Osteoblast (primary cell): ENCODE measurements around the gene MTG2. TPM values are rescaled to one million over a fixed set of nuclear protein-coding genes. Genes with fewer than 3 reads are reported as not detected.
A peak's percentile ranks its signal among the peaks of the same experiment; 100 is the strongest.

Experiments used
- DNase-seq: peaks from one replicate; pipeline ENCODE4 v3.0.0; 2011; ENCODE audit warnings: low spot score, mixed read lengths; ENCODE audit not compliant: insufficient read length; ENCODE audit errors: missing footprints
- H2AFZ ChIP-seq: 2 replicates; pipeline ENCODE4 v1.6.0; 2011; ENCODE audit warnings: mild to moderate bottlenecking, low read length
- H3K27ac ChIP-seq: 2 replicates; pipeline ENCODE4 v1.5.1; 2011; ENCODE audit warnings: mild to moderate bottlenecking, low read depth, low read length, moderate library complexity
- H3K27me3 ChIP-seq: 2 replicates; pipeline ENCODE4 v1.6.0; 2012; ENCODE audit warnings: mild to moderate bottlenecking, control low read depth, inconsistent platforms, low read length, moderate library complexity; ENCODE audit not compliant: insufficient read depth
- H3K36me3 ChIP-seq: 2 replicates; pipeline ENCODE4 v1.5.1; 2011; ENCODE audit warnings: mild to moderate bottlenecking, low read length, control low read depth, moderate library complexity; ENCODE audit not compliant: insufficient read depth
- H3K4me1 ChIP-seq: 2 replicates; pipeline ENCODE4 v1.5.1; 2011; ENCODE audit warnings: mild to moderate bottlenecking, low read length, control low read depth, moderate library complexity; ENCODE audit not compliant: insufficient read depth
- H3K4me2 ChIP-seq: 2 replicates; pipeline ENCODE4 v1.6.0; 2011; ENCODE audit warnings: mild to moderate bottlenecking, low read length; ENCODE audit not compliant: insufficient read depth
- H3K4me3 ChIP-seq: fragments of 200-600 bp; sonication (generic); 3 replicates; pipeline ENCODE4 v1.5.1; 2012; ENCODE audit warnings: mild to moderate bottlenecking, low read length, inconsistent platforms; ENCODE audit not compliant: insufficient read depth
- H3K79me2 ChIP-seq: 2 replicates; pipeline ENCODE4 v1.6.0; 2012; ENCODE audit warnings: mild to moderate bottlenecking, low read length, control low read depth, inconsistent platforms; ENCODE audit not compliant: insufficient read depth
- H3K9me3 ChIP-seq: 2 replicates; pipeline ENCODE4 v1.5.1; 2011; ENCODE audit warnings: low read depth, low read length, control low read depth
- H4K20me1 ChIP-seq: 2 replicates; pipeline ENCODE4 v1.6.0; 2012; ENCODE audit warnings: mild to moderate bottlenecking, low read length, control low read depth; ENCODE audit not compliant: insufficient read depth
- total RNA-seq: library from RNA; depleted of rRNA; stranded (reverse); fragments of >200 nt; gene quantifications from 2 replicates; pipeline ENCODE4 v1.2.3, GENCODE V29; 2012
- TF ChIP-seq, protein P1 (sequence below): IDR thresholded peaks from 2 replicates; pipeline ENCODE4 v1.5.1; 2011; ENCODE audit warnings: mild to moderate bottlenecking, low read depth, low read length, moderate library complexity; ENCODE audit errors: extremely low read depth

The MTG2 gene
- total RNA-seq, 1 donor, result 22.1 TPM

DNA sequence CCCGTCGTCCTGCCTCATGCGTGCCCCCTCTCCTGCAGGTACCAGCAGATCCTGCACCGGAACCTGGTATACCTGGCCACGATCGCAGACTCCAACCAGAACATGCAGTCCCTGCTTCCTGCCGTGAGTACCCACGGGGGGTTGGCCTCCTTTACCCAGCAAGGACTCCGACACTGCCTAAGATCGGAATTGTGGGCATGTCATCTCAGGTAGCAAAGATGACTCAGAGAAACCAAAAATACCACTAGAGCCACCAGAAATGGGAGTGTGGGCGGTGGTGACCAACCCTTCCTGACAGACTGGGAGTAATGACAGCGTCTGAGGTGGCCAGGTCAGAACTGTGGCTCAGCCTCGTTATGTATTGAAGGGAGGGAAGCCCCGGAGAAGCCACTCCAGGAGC lies 23.0 kb upstream of the MTG2 start:
- Histone ChIP-seq H3K79me2 (peaks cover 59% of the 10 kb centered on the region), H3K4me1 (peaks cover 20% of the 10 kb centered on the region), H2AFZ (no peak overlapping the region), H3K4me2 (no peak overlapping the region), H3K27ac (peak overlapping the region; percentile 37), H4K20me1 (peaks cover 26% of the 10 kb centered on the region), H3K9me3 (no peaks in the 10 kb centered on the region), H3K27me3 (no peaks in the 10 kb centered on the region), H3K36me3 (peaks cover 11% of the 10 kb centered on the region), H3K4me3 (no peak overlapping the region)
- TF ChIP-seq, protein P1, sequence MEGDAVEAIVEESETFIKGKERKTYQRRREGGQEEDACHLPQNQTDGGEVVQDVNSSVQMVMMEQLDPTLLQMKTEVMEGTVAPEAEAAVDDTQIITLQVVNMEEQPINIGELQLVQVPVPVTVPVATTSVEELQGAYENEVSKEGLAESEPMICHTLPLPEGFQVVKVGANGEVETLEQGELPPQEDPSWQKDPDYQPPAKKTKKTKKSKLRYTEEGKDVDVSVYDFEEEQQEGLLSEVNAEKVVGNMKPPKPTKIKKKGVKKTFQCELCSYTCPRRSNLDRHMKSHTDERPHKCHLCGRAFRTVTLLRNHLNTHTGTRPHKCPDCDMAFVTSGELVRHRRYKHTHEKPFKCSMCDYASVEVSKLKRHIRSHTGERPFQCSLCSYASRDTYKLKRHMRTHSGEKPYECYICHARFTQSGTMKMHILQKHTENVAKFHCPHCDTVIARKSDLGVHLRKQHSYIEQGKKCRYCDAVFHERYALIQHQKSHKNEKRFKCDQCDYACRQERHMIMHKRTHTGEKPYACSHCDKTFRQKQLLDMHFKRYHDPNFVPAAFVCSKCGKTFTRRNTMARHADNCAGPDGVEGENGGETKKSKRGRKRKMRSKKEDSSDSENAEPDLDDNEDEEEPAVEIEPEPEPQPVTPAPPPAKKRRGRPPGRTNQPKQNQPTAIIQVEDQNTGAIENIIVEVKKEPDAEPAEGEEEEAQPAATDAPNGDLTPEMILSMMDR, result no peak
- peak; percentile 87 for DNase-seq

DNA sequence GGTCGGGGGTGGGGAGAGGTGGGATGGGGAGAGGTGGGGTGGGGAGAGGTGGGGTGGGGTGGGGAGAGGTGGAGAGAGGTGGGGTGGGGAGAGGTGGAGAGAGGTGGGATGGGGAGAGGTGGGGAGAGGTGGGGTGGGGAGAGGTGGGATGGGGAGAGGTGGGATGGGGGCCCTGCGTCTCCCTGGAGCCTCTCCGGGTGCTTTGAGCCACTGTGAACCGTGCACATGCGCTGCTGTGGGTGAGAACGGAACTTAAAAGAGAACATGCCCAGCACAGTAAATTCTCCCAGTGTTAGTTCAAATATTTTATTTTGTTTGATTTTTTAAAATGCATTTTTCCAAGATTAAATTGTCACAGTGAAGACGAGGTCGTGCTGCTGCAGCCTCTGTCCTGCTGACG lies 22.6 kb upstream of the MTG2 start:
- peaks cover 20% of the 10 kb centered on the region for H3K4me1 ChIP-seq
- H3K4me2 ChIP-seq, result no peak overlapping the region
- H2AFZ ChIP-seq, result no peak overlapping the region
- no peak overlapping the region for H3K27ac ChIP-seq
- H3K79me2 ChIP-seq, result peaks cover 55% of the 10 kb centered on the region
- DNase-seq, result no peak
- H3K36me3 ChIP-seq, result peaks cover 15% of the 10 kb centered on the region
- TF ChIP-seq, protein P1, result no peak
- no peaks in the 10 kb centered on the region for H3K27me3 ChIP-seq
- no peak overlapping the region for H3K4me3 ChIP-seq
- peaks cover 23% of the 10 kb centered on the region for H4K20me1 ChIP-seq
- no peaks in the 10 kb centered on the region for H3K9me3 ChIP-seq

DNA sequence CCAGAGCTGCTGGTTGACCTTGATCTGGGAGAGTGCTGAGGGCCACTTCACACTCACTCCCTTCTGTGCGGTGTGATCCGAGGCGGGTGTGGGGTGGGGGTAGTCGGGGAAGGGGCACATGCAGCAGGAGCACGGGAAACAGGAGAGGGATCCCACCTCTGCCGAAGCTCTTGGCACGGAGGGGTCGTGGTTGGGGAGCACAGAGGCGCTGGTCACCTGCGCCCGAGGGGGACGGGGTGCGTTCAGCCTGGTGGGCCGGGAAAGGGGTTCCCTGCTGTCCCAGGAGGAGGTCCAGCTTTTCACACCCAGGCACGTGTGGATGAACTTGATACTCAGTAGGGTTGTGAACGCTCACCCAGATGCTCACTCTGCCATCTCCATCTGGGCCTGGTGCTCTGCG lies 22.0 kb upstream of the MTG2 start:
- H3K4me3 ChIP-seq, result peak overlapping the region; percentile 24
- H3K4me2 ChIP-seq, result peak overlapping the region; percentile 57

DNA sequence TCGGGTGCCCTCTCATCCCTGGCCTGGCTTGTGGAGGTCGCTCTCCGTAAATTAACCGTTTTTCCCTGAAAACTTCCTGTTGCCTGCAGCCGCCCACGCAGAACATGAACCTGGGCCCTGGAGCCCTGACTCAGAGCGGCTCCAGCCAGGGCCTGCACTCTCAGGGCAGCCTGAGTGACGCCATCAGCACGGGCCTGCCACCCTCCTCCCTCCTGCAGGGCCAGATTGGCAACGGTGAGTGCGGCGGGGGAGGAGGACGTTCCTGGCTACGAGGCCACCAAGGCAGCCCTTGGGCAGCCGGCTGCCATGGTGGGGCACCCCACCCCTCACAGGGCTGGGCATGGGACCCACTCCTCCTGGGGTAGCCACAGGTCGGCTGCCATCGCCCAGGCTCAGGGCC lies 21.5 kb upstream of the MTG2 start:
- H2AFZ ChIP-seq, result peak overlapping the region; percentile 57

More for the DNA sequence above, 22.0 kb upstream of the MTG2 start:
- DNase-seq, result no peak
- peaks cover 17% of the 10 kb centered on the region for H4K20me1 ChIP-seq
- H3K27me3 ChIP-seq, result no peaks in the 10 kb centered on the region
- H2AFZ ChIP-seq, result no peak overlapping the region
- H3K4me1 ChIP-seq, result peaks cover 20% of the 10 kb centered on the region
- H3K79me2 ChIP-seq, result peaks cover 49% of the 10 kb centered on the region
- peak overlapping the region; percentile 86 for H3K27ac ChIP-seq
- TF ChIP-seq, protein P1, result no peak
- peaks cover 19% of the 10 kb centered on the region for H3K36me3 ChIP-seq
- no peaks in the 10 kb centered on the region for H3K9me3 ChIP-seq

More for the DNA sequence above, 21.5 kb upstream of the MTG2 start:
- TF ChIP-seq, protein P1, result no peak
- Histone ChIP-seq H3K27ac (peak overlapping the region; percentile 86), H3K4me3 (peak overlapping the region; percentile 24), H3K4me1 (peaks cover 20% of the 10 kb centered on the region), H3K79me2 (peaks cover 44% of the 10 kb centered on the region), H3K9me3 (no peaks in the 10 kb centered on the region), H3K27me3 (no peaks in the 10 kb centered on the region), H4K20me1 (peaks cover 13% of the 10 kb centered on the region), H3K36me3 (peaks cover 21% of the 10 kb centered on the region), H3K4me2 (peak overlapping the region; percentile 57)
- peak; percentile 100 for DNase-seq
